A549 (cell line): Measurements from ENCODE around the gene UBR2. TPM values are rescaled to one million over a fixed set of nuclear protein-coding genes. Genes with fewer than 3 reads are reported as not detected.

Experiments used
- ATAC-seq, 2 experiments: fragments of 200-7000 bp in 1 of 2; fragments of >200 bp in 1 of 2; cut with Nextera tagmentation in 1 of 2; cut with Tn5 transposase in 1 of 2; 3 replicates each; pipeline versions ENCODE4 v1.8.0 to v1.9.1; 2018 to 2020; ENCODE audit warnings: mild to moderate bottlenecking in 1 of 2, moderate library complexity in 1 of 2
- CTCF ChIA-PET: fragments of 300-600 bp; sonication (Branson Sonifier 250); formaldehyde crosslinking; extraction: SDS; loops from one replicate; lab custom pipeline; 2021; ENCODE audit warnings: antibody characterized with exemption, inconsistent platforms; lab: Yijun Ruan, JAX
- POLR2A ChIA-PET: fragments of 350-600 bp; formaldehyde crosslinking; extraction: SDS; loops from one replicate; lab custom pipeline; 2021; ENCODE audit warnings: antibody characterized with exemption, inconsistent platforms; lab: Yijun Ruan, JAX
- DNase-seq, 2 experiments: peaks; one replicate each; pipeline versions ENCODE4 v3.0.0 to v3.0.0-alpha.2; 2011 to 2016; ENCODE audit warnings: low read depth in 1 of 2, low spot score in 1 of 2
- FAIRE-seq: peaks from 2 replicates; lab custom pipeline; 2011; peaks lifted over from hg19 to GRCh38; lab: Jason Lieb, UNC
- H3K27ac ChIP-seq, 2 experiments: fragments of >200 bp; sonication (Bioruptor Twin); formaldehyde crosslinking; 3 replicates each; pipeline ENCODE4 v1.5.1; 2016 to 2017
- H3K4me1 ChIP-seq: fragments of >200 bp; sonication (Bioruptor Twin); formaldehyde crosslinking; 3 replicates; pipeline ENCODE4 v1.6.1; 2016
- H3K4me2 ChIP-seq: fragments of >200 bp; sonication (Bioruptor Twin); formaldehyde crosslinking; 3 replicates; pipeline ENCODE4 v1.6.1; 2016
- H3K4me3 ChIP-seq: fragments of >200 bp; sonication (Bioruptor Twin); formaldehyde crosslinking; 3 replicates; pipeline ENCODE4 v1.5.1; 2016
- H3K9me3 ChIP-seq: fragments of >200 bp; sonication (Bioruptor Twin); formaldehyde crosslinking; 3 replicates; pipeline ENCODE4 v1.6.1; 2016
- CBX8 ChIP-seq: fragments of 200-600 bp; sonication (generic); IDR thresholded peaks from 2 replicates; pipeline ENCODE4 v1.6.1; 2016
- CHD2 ChIP-seq: fragments of 150-350 bp; IDR thresholded peaks from 2 replicates; pipeline ENCODE4 v1.6.1; 2014; ENCODE audit warnings: low read length; ENCODE audit not compliant: partially characterized antibody
- EHMT2 ChIP-seq: fragments of 200-600 bp; sonication (generic); IDR thresholded peaks from 2 replicates; pipeline ENCODE4 v1.6.1; 2016; ENCODE audit warnings: antibody characterized with exemption, low read depth, mild to moderate bottlenecking, moderate library complexity
- ELK1 ChIP-seq: fragments of 150-350 bp; IDR thresholded peaks from 2 replicates; pipeline ENCODE4 v1.6.1; 2014; ENCODE audit warnings: low read depth, mild to moderate bottlenecking, low read length
- EP300 ChIP-seq, 2 experiments: fragments of >200 bp; sonication (Bioruptor Twin); formaldehyde crosslinking; IDR thresholded peaks; 2 replicates in 1 of 2; 3 replicates in 1 of 2; pipeline ENCODE4 v1.6.1; 2016 to 2017
- FOXS1 ChIP-seq: fragments of 250-450 bp; sonication (Bioruptor Pico); IDR thresholded peaks from 2 replicates; pipeline ENCODE4 v1.5.0; 2020; ENCODE audit warnings: mild to moderate bottlenecking, moderate library complexity
- HMGXB4 ChIP-seq: fragments of 250-450 bp; sonication (Bioruptor Pico); IDR thresholded peaks from 2 replicates; pipeline ENCODE4 v1.5.0; 2021; ENCODE audit warnings: mild to moderate bottlenecking, moderate library complexity, borderline replicate concordance
- JUNB ChIP-seq: fragments of >200 bp; sonication (Bioruptor Twin); formaldehyde crosslinking; IDR thresholded peaks from 2 replicates; pipeline ENCODE4 v1.6.1; 2016
- KDM5A ChIP-seq: fragments of 200-600 bp; sonication (generic); IDR thresholded peaks from 2 replicates; pipeline ENCODE4 v1.6.1; 2016; ENCODE audit warnings: antibody characterized with exemption, mild to moderate bottlenecking
- MAX ChIP-seq: IDR thresholded peaks from 2 replicates; pipeline ENCODE4 v1.6.1; 2012
- MYC ChIP-seq: IDR thresholded peaks from 2 replicates; pipeline ENCODE4 v1.6.1; 2012; ENCODE audit warnings: mild to moderate bottlenecking, inconsistent platforms, low read length, improper control_type of control experiment, borderline replicate concordance
- NFE2L2 ChIP-seq: fragments of 150-350 bp; conservative IDR thresholded peaks from 2 replicates; pipeline ENCODE4 v1.6.1; 2014; ENCODE audit warnings: low read length
- NPAS2 ChIP-seq: fragments of 250-450 bp; sonication (Bioruptor Pico); IDR thresholded peaks from 2 replicates; pipeline ENCODE4 v1.8.0; 2022; ENCODE audit warnings: mild to moderate bottlenecking, moderate library complexity, borderline replicate concordance
- PBX3 ChIP-seq: IDR thresholded peaks from 2 replicates; pipeline ENCODE4 v1.6.1; 2012
- POLR2AphosphoS2 ChIP-seq: conservative IDR thresholded peaks from 2 replicates; pipeline ENCODE4 v1.6.1; 2012; ENCODE audit warnings: low read length, improper control_type of control experiment, inconsistent platforms
- RAD21 ChIP-seq, 2 experiments: fragments of >200 bp in 1 of 2; sonication (Bioruptor Twin) in 1 of 2; formaldehyde crosslinking in 1 of 2; IDR thresholded peaks in 1 of 2; conservative IDR thresholded peaks in 1 of 2; 2 replicates in 1 of 2; 3 replicates in 1 of 2; pipeline ENCODE4 v1.6.1; 2012 to 2018; ENCODE audit warnings: inconsistent platforms in 1 of 2
- RCOR1 ChIP-seq: fragments of 150-350 bp; IDR thresholded peaks from 2 replicates; pipeline ENCODE4 v1.6.1; 2014; ENCODE audit warnings: antibody characterized with exemption, low read length, low read depth
- RFX5 ChIP-seq: fragments of 450-650 bp; IDR thresholded peaks from 2 replicates; pipeline ENCODE4 v1.7.1; 2014; ENCODE audit warnings: antibody characterized with exemption, mild to moderate bottlenecking, moderate library complexity
- RNF2 ChIP-seq: fragments of 200-600 bp; sonication (generic); IDR thresholded peaks from 2 replicates; pipeline ENCODE4 v1.6.1; 2016; ENCODE audit warnings: low read depth, mild to moderate bottlenecking, antibody characterized with exemption, moderate library complexity, borderline replicate concordance
- SMC3 ChIP-seq: fragments of >200 bp; sonication (Bioruptor Twin); formaldehyde crosslinking; IDR thresholded peaks from 3 replicates; pipeline ENCODE4 v1.6.1; 2018; ENCODE audit warnings: inconsistent platforms
- SREBF2 ChIP-seq: fragments of 450-650 bp; IDR thresholded peaks from 2 replicates; pipeline ENCODE4 v1.6.1; 2014; ENCODE audit warnings: mild to moderate bottlenecking, moderate library complexity
- USF2 ChIP-seq: fragments of 450-650 bp; IDR thresholded peaks from 2 replicates; pipeline ENCODE4 v1.6.1; 2014; ENCODE audit warnings: antibody characterized with exemption
- ZNF302 ChIP-seq: fragments of 250-450 bp; sonication (Bioruptor Pico); IDR thresholded peaks from 2 replicates; pipeline ENCODE4 v1.9.0; 2021; ENCODE audit warnings: inconsistent platforms, mild to moderate bottlenecking, moderate library complexity
- WGBS: methylation state at CpG from one replicate; pipeline ENCODE4 v1.1.6; 2017; ENCODE audit errors: missing lambda C conversion rate; 5-methylcytosine and 5-hydroxymethylcytosine counted together
- polyA plus RNA-seq, 4 experiments: library from polyadenylated mRNA; depleted of rRNA in 3 of 4; stranded (reverse); fragments of >200 nt; fragmentation: RNase III in 1 of 4; extraction: RNeasy Plus Mini Kit Qiagen cat#74134 plus additional on column Dnase treatment in 1 of 4; gene quantifications; 2 replicates in 3 of 4; 3 replicates in 1 of 4; pipeline ENCODE4 v1.2.3, GENCODE V29; 2011 to 2017

Gene UBR2
- polyA plus RNA-seq, 2 of the 4 experiments (the other 2 are of a cell fraction) = 5.5 to 15.2 TPM

- TF ChIP-seq PBX3 = no peak
- no peak for TF ChIP-seq CBX8
- TF ChIP-seq SMC3 = no peak
- TF ChIP-seq ZNF302 (CRISPR knock-in tag) = no peak
- no peak for TF ChIP-seq MYC
- TF ChIP-seq POLR2AphosphoS2 = no peak
- TF ChIP-seq FOXS1 = no peak
- no peak for TF ChIP-seq MAX
- no peak for TF ChIP-seq KDM5A
- Histone ChIP-seq H3K9me3 (peaks cover 6% of the 10 kb centered on the region; the same call in 1 of the 3 replicates), H3K4me2 (no peak overlapping the region), H3K27ac (no peak overlapping the region), H3K4me3 (no peak overlapping the region), H3K4me1 (no peaks in the 10 kb centered on the region; the same call in 2 of the 3 replicates)
- 87% methylated on average over 8 of the region's 9 CpGs for WGBS
- ChIA-PET POLR2A (no interaction called here), CTCF (interaction anchor here (1.7 kb wide), 1 partner anchor 16 kb away, joined by 5 read pairs; no protein-coding TSS in a partner anchor)
- FAIRE-seq (no peak), ATAC-seq (no peak), DNase-seq (no peak)
Observed at GRCh38 chr6:42710316-42710715, 146.5 kb downstream of the UBR2 start.

GRCh38 chr6:42711930-42712329, 148.1 kb downstream of the UBR2 start:
- ChIA-PET CTCF (no interaction called here), POLR2A (no interaction called here)
- Histone ChIP-seq H3K27ac (no peak overlapping the region), H3K4me3 (no peak overlapping the region), H3K4me1 (no peaks in the 10 kb centered on the region; the same call in 2 of the 3 replicates), H3K9me3 (peaks cover 6% of the 10 kb centered on the region; the same call in 1 of the 3 replicates), H3K4me2 (no peak overlapping the region)
- ATAC-seq = no peak
- TF ChIP-seq EP300 (IDR thresholded peaks at IDR 0.05) = no peak
- no peak for TF ChIP-seq RNF2
- TF ChIP-seq ELK1 = no peak
- TF ChIP-seq NFE2L2 = no peak
- no peak for TF ChIP-seq RAD21 (conservative IDR thresholded peaks at IDR 0.05 in 1 of 2, IDR thresholded peaks at IDR 0.05 in 1 of 2)
- no peak for TF ChIP-seq RFX5
- no peak for TF ChIP-seq RCOR1
- no peak for TF ChIP-seq MYC
- TF ChIP-seq HMGXB4 (CRISPR knock-in tag) = no peak
- TF ChIP-seq SREBF2 = no peak
- no peak for TF ChIP-seq NPAS2 (CRISPR knock-in tag)
- no peak for TF ChIP-seq CHD2
- no peak for TF ChIP-seq JUNB
- TF ChIP-seq EHMT2 = no peak
- no peak for TF ChIP-seq USF2
- no peak for TF ChIP-seq CBX8
- 54% methylated on average over 5 of the region's 5 CpGs for WGBS
- no peak for FAIRE-seq
- DNase-seq = no peak
